ENCODE data around the gene CYTH4.

CYTH4 gene

DNA sequence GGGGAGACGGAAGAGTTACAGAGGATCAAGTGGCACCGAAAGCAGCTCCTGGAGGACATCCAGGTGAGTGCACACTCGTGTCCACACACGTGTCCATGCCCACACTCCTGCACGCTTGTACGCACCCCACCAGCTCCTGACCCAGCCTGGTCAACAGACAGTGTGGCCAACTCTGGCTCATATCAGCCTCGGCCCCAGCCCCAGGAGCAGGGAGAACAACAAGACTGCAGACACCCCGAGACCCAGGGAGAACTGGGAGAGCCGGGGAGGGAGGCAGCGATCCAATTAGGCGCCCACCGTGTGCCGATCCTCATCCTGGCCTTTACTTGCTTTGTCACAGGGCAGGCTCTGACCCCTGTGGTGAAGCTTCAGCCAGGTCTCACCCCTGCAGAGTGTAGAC, 10.3 kb downstream of the CYTH4 start:
- no peak for DNase-seq

DNA sequence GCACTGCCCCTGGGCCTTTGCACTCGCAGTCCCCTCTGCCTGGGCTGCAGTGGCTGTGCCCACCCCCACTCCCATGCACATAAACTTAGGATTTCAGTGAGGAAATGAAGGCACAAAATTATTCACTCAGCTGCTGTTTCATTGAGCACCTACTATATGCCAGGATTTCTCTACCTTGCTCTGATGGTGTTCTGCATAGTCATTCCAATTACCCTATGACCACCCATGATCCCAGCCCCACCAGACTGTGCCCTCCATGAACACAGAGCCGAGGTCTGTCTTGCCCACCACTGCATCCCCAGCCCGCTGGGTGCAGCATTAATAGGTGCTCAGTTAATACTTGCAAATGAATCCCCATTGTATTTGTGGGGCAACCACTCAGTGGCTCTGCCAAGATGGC, 10.9 kb downstream of the CYTH4 start:
- DNase-seq = no peak

GRCh38 chr22:37294747-37295146, 12.4 kb downstream of the CYTH4 start:
- DNase-seq = no peak

DNA sequence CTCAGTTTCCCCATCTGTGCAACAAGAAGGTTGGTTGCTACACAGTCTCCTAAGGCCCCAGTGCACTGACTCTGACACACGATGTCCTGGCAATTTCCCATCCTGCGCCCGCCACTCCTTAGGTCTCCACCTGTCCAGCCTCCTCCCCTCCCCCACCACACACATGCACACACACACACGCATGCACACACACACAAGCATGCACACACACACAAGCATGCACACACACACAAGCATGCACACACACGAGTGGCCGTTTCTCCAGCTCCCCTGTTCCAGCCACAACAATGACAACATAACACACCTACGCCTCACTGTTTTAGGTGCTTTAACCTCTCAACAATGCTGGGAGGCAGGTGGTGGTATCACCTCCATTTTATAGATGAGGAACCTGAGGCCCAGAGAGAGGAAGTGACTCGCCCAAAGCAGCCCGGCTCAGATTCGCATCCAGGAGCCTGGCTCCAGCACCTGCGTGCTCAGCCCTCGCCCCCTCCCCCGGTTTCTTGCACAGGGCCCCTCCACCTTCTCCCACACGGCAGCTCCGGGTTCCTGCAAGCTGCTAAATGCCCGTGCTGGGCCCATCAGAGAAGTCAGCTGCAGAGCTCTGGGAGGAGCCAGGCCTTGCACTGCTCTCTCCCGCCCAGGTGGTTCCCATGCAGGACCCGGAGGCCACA, 13.0 kb downstream of the CYTH4 start:
- DNase-seq = no peak

- no peak for DNase-seq
Observed at GRCh38 chr22:37295946-37296345, 13.6 kb downstream of the CYTH4 start.

DNA sequence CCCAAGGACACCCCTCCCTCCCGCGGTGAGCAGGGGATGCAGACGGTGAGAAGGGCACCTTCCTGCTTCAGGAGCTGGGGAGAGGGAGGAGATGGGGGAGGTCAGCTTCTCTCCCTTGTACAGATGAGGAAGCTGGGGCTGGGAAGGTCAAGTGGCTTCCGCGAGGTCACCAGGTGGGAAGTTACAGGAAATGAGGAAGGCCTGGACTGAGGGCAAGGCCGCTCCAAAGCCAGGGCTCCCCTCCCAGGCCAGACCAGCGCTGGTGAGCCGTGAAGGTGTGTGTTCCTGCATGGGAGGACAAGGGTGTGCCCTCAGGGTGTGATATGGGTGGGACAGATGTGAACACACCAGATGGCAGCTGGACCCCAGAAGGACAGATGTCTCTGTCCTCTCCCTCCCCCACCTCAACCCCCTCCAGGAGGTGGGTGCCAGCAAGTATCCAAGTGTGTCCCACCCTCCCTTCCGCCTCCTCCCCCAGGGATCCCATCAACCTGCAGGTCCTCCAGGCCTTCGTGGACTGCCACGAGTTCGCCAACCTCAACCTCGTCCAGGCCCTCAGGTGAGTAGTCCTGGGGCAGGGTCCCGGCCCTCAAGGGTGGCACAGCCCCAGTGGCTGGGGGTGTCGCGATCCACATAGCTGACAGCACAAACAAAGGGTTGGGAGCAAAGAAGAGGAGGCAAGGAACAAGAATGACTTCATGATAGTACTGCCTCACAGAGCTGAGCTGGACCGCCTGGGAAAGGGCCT, 16.6 kb downstream of the CYTH4 start:
- DNase-seq = no peak

- DNase-seq = no peak
Observed at GRCh38 chr22:37299969-37300509, 17.7 kb downstream of the CYTH4 start.

DNA sequence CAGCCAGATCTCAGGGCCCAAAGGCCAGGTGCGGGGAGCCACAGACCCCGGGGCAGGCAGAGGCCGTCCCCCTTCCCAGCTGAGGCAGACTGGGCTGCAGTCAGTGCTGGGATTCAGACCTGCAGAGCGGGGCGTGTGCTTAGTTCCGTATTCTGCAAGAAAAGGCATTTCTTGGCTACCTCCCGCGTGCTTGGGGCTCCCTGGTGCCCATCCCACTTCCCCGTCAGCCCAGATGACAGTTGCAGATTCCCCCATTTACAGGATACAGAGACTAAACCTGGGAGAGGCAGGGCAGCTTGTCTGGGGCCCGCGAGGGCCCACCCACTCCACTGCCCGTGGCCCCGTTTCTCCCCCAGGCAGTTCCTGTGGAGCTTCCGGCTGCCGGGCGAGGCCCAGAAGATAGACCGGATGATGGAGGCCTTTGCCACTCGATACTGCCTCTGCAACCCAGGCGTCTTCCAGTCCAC, 18.3 kb downstream of the CYTH4 start:
- no peak for DNase-seq

DNA sequence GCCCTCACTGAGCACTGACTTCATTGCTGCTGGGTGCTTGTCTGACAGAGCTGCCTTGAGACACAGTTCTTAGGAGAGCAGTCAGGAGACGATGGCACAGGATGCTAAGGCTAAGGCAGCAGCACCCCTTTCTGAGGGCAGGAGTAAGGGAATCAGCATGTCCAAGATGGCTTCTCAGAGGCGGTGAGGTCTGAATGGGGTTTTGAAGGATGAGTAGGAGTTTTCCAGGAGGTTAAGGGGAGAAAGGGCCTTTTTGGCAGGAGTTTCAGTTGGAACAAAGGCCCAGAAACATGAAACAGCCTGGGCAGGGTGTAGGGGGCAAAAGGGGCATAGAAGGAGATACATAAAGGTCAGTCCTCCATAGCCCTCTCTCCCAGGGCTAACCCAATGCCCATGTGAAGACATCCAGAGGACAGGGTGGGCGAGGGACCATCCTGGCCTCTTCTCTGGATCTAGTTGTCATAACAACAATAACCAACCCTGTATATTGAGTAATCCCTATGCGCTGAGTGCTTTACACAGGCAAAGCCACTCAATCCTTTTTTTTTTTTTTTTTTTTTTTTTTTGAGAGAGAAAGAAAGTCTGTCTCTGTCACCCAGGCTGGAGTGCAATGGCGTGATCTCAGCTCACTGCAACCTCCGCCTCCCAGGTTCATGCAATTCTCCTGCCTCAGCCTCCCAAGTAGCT, 19.0 kb downstream of the CYTH4 start:
- no peak for DNase-seq

DNA sequence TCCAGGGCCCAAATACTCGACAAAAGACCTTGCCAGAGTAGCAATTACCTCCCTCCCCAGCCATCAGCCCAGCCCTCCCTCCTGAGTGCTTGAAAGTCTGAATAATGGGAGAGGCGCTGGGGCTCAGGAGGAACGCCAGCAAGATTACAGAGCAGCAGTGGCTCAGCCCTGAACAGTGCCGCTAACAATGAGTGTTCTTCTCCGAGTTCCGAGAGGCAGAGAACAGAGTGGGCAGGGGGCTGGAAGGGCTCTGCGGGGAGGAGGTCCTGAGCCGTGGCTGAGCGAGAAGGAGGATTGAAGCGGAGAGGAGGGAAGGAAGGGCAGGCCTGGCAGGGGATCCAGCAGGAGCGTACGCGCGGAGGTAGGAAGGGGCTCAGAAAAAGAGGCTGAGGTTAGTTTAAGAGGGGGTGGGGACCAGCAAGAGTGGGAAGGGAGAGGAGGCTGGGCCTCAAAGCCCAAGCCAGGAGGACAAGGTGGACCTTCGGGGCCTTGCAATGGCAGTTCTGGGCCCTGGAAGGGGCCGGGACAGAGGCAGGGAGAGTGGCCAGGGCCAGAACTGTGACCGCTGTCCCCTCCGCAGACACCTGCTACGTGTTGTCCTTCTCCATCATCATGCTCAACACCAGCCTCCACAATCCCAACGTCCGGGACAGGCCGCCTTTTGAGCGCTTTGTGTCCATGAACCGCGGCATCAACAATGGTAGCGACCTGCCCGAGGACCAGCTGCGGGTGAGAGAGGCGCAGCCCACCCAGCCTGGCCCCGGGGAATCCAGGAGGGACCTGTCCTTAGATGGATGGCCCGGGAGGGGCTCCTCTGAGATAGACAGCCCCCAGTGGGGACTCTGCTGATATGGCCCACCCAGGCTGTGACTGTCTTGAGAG, 20.6 kb downstream of the CYTH4 start:
- no peak for DNase-seq

DNA sequence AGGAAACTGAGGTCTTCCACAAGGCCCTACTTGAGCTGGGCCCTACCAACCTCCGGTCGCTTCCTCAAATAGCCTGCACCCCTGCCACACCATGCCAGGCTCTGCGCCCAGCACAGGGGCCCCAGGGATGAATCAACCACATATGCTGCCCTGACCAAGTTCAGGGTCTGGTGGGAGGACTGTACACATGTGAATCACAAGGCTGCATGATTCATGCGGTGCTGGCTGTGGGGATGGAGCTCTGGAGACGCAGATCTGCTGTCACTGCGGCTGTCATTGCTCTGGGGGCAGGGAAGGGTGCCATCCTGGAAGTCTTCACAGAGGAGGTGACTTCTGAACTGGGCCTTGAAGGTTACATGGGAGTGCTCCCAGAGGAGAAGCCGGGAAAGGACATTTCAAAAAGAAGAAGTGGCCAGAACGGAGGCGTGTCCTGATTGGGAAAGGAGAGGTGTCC, 21.5 kb downstream of the CYTH4 start:
- no peak for DNase-seq

- DNase-seq = no peak
Observed at GRCh38 chr22:37304595-37305343, 22.5 kb downstream of the CYTH4 start.

GRCh38 chr22:37305887-37306286, 23.6 kb downstream of the CYTH4 start:
- no peak for DNase-seq

GRCh38 chr22:37306494-37306829, 24.2 kb downstream of the CYTH4 start:
- DNase-seq = no peak

DNA sequence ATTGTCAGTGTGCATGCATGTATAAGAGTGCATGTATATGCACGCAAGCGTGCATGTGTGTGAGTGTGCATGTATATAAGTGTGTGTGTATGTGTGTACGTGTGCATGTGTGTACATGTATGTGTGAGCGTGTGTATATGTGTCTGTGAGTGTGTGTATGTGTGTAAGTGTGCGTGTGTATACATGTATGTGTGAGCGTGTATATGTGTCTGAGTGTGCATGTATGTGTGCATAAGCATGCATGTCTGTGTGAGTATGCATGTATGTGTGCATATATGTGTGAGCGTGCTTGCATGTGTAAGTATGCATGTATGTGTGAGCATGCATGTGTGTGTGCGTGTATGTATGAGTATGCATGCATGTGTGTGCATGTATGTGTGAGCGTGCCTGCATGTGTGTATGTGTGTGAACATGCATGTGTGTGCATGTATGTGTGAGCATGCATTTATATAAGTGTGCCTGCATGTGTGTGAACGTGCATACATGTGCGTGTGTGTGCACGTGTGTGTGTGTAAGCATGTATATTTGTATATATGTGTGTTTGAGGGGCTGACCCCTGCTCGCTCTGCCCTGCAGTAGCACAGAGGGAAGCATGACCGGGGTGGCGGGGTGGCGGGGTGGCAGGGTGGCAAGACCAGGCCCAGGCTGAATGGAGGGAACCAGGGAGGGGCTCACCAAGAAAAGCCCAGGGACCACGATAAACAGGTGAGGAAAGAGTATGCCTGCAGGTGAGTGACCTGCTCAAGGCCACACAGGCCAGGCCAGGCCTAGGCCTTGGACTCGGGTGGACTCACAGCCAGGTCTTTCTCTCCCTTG, 26.3 kb downstream of the CYTH4 start:
- no peak for DNase-seq

DNA sequence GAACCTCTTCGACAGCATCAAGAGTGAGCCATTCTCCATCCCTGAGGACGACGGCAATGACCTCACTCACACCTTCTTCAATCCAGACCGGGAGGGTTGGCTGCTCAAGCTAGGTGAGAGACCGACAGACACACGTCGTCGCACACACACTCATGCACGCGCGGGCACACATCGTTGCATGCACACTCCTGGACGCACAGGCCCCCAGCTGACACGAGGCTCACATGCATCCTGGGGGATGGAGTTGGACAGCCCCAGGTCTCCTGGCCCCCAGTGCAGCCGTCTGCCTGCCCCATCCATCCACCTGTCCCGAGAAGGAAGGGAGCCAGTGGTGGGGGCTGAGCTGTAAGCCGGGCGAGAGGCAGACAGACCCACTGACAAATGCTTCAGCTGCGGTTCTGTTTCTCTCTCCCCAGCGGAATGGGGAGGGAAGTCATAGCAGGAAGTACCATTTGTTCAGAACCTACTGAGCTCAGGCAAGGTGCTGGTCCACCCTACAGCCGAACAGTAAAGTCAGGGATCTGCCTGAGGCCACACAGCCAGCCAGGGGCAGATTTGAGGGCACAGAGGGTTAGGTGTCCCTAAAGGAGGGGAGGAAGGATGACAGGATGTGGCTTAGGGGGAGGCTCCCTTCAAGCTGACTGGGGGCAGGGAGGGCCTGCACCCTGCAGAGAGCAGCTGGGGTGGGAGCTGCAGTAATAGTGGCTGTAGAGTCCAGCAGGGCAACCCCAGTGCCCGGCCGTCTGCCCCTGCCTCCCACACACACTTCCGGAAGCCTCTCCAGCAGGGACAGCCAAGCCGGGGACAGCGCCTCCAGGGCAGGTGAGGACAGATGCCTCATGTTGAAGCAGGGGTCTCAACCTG, 27.1 kb downstream of the CYTH4 start:
- DNase-seq = no peak

DNA sequence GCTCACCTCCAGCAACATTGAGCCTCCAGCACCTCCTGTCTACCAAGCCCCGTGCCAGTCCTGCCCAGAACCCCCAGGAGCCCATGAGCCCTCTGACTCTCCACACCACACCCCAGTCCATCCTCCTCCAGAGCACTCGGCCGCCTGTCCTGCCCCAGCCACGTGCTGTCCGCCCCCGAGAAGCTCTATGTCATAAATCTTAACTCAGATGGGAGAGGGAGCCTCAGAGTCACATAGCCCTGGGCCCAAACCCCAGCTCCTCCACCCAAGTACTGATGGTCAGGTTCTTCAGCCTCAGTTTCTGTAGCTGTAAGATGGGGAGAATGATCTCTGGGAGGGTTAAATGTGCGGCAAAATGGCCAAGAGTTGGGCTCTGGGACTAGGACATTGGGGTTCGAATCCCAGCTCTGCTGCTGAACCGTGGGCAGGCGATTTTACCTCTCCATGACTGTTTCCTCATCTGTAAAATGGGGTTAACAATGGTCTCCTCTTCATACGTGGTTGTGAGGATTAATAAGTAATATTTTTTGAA, 27.8 kb downstream of the CYTH4 start:
- DNase-seq = no peak

DNA sequence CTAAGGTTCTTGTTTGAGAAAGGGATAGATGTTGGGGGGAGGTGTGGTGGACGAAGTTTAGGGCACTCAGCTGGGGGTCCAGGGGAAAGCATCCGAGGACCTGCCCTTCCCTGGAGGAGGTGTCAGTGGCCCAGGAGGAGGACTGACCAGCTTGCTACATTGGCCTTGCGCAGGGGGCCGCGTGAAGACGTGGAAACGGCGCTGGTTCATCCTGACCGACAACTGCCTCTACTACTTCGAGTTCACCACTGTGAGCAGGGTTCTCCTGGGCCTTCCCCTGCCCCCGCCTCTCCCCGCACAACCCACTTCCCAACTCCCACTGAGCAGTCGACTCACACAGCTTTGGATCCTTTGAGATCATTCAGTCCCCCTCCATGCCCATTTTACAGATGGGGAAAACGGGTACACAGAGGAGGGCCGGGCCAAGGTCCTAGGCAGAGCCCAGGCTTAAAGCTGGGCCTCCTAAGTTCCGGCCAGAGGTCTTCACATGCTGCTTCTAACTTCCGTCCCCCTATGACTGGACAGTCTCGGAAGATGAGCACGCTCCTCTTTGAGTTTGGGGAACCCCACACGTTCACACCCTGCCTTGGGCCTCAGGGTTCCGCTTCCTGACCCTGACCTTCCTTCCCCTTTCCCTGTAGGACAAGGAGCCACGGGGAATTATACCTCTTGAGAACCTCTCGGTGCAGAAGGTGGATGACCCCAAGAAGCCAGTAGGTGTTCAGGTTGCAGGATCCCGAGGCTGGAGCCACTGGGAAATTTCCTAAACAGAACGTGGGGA, 28.7 kb downstream of the CYTH4 start:
- DNase-seq = no peak

DNA sequence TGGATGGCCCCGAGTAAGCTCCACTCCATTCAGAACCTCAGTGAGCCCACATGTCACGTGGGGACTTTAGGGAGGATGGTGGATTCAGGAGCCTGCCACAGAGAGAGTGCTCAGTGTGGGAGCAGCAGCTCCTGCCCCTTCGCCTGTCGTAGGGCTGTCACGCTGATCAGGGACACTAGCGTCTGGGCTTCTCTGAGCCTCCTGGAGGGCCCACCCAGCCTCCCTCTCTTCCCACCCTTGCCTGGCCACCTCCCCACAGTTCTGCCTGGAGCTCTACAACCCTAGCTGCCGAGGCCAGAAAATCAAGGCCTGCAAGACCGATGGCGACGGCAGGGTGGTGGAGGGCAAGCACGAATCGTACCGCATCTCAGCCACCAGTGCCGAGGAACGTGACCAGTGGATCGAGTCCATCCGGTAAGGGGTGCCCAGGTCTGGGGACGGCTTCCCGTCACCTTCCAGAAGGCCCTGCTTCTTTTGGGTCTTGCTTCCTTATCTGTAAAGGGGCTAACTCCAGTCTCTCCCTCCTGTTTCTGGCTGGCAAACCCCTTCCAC, 29.5 kb downstream of the CYTH4 start:
- no peak for DNase-seq

Data from DMS79 (cell line).